Astrocyte of the spinal cord (primary cell): ENCODE measurements around the gene COPE.

Experiments used
- DNase-seq: peaks from one replicate; pipeline ENCODE4 v3.0.0; 2011; ENCODE audit warnings: low read depth, low spot score
- H3K4me3 ChIP-seq: 2 replicates; pipeline ENCODE4 v1.5.1; 2011; ENCODE audit warnings: low read depth, mild to moderate bottlenecking, low read length, moderate library complexity
- in situ Hi-C: cut with HindIII; loops from 2 replicates; pipeline ENCODE4 v1.10.0; 2017; ENCODE audit warnings: low sequenced_read_pairs
- TF ChIP-seq, protein P1 (sequence below): IDR thresholded peaks from 2 replicates; pipeline ENCODE4 v1.5.1; 2012; ENCODE audit warnings: low read depth, mild to moderate bottlenecking, low read length, inconsistent platforms

Gene COPE

DNA sequence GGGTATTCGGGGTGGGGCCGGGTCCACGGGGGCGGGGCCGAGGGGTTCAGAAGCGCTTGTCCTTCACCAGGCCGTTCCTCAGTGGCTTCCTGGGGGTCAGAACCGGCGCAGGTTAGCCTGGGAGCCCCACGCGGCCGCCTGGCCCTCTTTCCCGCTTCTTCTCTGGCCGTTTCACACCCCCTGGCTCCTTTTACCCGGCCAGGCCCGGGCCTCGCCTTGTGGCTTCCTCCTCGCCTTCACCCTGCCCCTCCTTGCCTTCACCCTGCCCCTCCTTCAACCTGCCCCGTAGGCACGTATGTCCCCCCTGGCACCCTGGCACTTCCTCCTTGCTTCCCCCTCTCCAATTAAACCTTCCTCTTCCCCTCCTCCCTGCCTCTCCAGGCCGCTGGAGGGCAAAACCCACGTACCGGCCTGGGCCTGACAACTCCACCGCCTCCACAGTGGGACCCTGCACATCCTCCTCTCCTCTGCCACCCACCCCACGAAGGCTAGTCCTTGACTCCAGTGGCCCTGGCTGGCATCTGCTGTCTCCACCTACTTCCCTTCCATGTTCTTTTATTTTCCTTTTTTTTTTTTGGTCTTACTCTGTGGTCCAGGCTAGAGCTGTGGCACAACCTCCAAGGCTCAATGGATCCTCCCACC is 48.5 kb downstream of the COPE start:
- no peak for DNase-seq
- TF ChIP-seq, protein P1, sequence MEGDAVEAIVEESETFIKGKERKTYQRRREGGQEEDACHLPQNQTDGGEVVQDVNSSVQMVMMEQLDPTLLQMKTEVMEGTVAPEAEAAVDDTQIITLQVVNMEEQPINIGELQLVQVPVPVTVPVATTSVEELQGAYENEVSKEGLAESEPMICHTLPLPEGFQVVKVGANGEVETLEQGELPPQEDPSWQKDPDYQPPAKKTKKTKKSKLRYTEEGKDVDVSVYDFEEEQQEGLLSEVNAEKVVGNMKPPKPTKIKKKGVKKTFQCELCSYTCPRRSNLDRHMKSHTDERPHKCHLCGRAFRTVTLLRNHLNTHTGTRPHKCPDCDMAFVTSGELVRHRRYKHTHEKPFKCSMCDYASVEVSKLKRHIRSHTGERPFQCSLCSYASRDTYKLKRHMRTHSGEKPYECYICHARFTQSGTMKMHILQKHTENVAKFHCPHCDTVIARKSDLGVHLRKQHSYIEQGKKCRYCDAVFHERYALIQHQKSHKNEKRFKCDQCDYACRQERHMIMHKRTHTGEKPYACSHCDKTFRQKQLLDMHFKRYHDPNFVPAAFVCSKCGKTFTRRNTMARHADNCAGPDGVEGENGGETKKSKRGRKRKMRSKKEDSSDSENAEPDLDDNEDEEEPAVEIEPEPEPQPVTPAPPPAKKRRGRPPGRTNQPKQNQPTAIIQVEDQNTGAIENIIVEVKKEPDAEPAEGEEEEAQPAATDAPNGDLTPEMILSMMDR: no peak
- in situ Hi-C loops: no loop called here
- H3K4me3 ChIP-seq: no peak overlapping the region

DNA sequence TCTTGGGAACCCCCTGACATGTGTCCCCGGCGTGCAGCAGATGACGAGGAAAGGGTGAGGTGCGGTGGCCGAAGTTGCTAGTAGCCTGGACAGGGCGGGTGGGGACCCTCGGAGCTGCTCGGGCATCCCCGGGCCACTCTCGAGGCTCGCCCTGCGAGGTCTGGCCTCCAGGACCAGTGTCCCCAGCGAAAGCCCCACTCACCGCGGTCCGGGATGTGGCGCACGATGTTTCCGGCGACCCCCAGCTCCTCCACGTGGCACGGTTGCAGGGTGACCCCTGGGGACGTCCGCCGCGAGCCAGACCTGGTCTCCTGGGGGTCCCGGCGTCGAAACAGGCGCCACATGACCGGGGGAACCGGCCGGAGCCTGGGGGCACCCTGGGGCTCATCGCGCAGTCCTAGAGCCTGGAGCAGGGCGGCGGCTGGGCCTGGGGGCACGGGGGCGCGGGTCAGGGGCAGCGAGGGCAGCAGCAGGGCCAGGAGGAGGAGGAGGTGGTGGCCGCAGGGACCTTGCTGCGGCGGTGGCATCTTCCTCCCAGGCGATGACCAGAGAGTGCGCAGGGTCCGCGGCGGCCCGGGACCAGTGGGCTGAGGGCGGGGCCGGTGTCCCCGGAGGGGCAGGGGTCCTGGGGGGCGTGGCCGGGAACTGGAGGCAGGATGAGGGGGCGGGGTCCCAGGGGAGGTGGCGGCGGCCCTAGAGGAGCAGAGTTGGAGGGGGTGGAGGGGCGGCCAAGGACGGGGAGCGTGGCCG is 49.2 kb downstream of the COPE start:
- no peak for DNase-seq
- in situ Hi-C loops: no loop called here

DNA sequence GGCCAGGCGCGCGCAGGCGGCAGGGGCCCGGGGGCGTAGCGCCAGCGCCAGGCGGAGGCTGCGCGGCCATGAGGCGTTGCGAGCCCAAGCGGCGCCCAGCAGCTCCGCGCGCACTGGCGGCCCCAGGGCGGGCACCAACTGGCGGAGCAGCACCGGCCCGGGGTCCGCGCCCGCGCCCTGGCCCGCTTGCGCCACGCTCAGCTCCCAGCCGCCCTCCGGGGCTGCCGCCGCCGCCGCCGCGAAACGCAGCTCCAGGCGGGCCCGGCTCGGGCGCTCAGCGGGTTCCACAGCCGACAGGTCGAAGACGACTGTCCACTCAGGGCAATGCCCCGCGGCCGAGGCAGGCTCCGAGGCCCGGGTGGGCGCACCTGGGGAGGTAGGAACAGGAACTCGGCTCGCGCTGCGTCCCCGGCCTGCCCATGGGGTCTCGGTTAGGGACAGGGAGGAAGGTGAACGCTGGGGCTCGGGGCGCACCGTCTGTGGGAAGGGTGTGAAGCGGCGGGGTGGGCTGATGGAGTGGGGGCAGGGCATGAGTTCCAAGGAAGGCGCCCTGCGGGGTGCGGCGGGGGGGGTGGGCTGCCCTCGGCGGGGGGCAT is 50.1 kb downstream of the COPE start:
- TF ChIP-seq, protein P1: no peak
- DNase-seq: no peak
- in situ Hi-C loops: no loop called here
- no peak overlapping the region for H3K4me3 ChIP-seq

More for the DNA sequence above, 49.2 kb downstream of the COPE start:
- no peak overlapping the region for H3K4me3 ChIP-seq
- TF ChIP-seq, protein P1: no peak

DNA sequence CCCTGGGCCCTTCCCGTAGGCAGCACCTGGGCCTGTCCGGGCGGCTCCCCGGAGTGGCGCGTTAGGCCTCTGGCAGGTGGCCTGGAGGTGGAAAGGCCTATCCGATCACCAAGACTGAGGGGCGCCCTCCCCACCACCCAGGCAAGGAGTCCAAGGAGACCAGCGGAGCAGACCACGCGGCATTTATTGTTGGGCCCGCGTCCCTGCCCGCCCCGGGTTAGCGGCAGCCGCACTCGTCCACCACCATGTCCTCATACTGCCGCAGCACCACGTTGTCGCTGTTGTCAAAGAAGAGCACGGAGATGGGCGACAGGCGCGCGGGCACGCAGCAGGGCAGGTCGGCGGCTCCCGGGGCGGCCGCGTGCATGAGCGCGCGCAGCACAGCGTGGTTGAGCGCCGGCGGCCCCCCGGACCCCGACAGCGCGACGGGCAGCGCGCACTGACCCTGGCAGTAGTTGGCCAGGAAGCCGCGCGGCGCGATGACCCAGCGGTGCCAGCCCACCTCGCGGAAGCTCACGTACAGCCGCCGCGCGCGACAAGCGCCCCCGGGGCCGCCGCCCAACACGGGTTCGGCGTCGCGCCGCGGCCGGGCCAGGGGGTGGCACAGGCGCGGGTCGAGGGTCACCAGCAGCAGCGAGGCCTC is 50.7 kb downstream of the COPE start:
- no peak overlapping the region for H3K4me3 ChIP-seq
- DNase-seq: no peak
- in situ Hi-C loops: no loop called here
- TF ChIP-seq, protein P1: no peak

DNA sequence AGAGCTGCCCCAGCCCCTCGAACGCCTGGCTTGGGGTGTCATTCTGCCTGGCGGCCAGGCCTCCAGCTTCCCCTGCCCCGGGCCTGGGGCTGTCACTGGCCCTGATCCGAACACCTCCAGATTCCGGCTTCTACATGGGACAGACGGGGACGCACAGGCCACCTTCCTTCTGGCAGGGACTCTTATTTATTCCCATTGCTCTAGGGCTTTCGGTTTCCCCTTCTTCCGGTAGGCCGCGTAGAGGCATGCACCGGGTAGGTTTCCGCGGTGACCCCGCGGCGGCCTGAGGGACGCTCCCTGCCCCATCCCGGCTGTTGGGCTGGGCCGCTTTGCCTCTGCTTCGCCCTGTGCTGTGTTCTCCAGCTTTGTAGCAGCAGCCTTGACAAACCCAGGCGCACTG is 51.4 kb downstream of the COPE start:
- H3K4me3 ChIP-seq: no peak overlapping the region
- TF ChIP-seq, protein P1: no peak
- in situ Hi-C loops: no loop called here
- no peak for DNase-seq

DNA sequence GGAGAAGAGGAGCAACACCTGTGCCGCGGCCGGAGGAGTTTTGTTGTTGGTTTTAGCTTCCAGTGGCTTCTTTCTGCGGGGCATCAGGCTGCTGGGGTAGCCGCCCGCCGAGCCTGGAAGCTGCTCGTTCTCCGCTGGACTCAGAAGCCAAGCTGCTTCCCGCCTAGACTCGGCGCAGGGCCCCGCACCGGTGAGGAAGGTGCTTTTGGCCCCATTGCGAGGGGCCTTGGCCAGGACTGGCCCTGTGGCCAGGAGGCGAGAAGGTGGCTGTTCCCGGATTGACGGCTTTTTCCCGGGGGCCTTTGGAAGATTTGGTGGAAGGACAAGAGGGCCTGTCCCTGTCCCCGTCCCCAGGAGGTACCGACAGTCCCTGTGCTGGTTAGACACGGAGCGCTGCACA is 52.0 kb downstream of the COPE start:
- in situ Hi-C loops: no loop called here
- H3K4me3 ChIP-seq: no peak overlapping the region
- TF ChIP-seq, protein P1: no peak
- no peak for DNase-seq
